H4 (cell line): ENCODE data around the gene RBM26. TPM values are rescaled to one million over a fixed set of nuclear protein-coding genes. Genes with fewer than 3 reads are reported as not detected.
"Not testable (repeated sequence)": the region's sequence is repeated elsewhere in the genome, so short reads cannot be mapped to it uniquely, and the experiment has no call there.

Source experiments
- DNase-seq: peaks from one replicate; pipeline ENCODE4 v3.0.0-alpha.2; 2015; ENCODE audit warnings: low spot score
- total RNA-seq: library from RNA; depleted of rRNA; stranded (reverse); fragments of >200 nt; shearing (Covaris generic); gene quantifications from 2 replicates; pipeline ENCODE4 v1.2.3, GENCODE V29; 2014

Gene RBM26
- total RNA-seq, 1 experiment from 2014 or later = 15.9 TPM

- DNase-seq = no peak
Measured at GRCh38 chr13:79386125-79386826, 19.8 kb downstream of the RBM26 start.

- no peak for DNase-seq
Measured at GRCh38 chr13:79385694-79386093, 20.4 kb downstream of the RBM26 start.

GRCh38 chr13:79384022-79384610 lies 21.9 kb downstream of the RBM26 start:
- no peak for DNase-seq

- DNase-seq = no peak
Measured at GRCh38 chr13:79382545-79383275, 23.3 kb downstream of the RBM26 start.

GRCh38 chr13:79380997-79381396 lies 25.1 kb downstream of the RBM26 start:
- DNase-seq = no peak

- DNase-seq = no peak
Measured at GRCh38 chr13:79379274-79379673, 26.8 kb downstream of the RBM26 start.

GRCh38 chr13:79376843-79377242 lies 29.2 kb downstream of the RBM26 start:
- no peak for DNase-seq

GRCh38 chr13:79374578-79374977 lies 31.5 kb downstream of the RBM26 start:
- DNase-seq = no peak

GRCh38 chr13:79373916-79374315 lies 32.1 kb downstream of the RBM26 start:
- no peak for DNase-seq

- DNase-seq = no peak
Measured at GRCh38 chr13:79369226-79369625, 36.8 kb downstream of the RBM26 start.

- no peak for DNase-seq
Measured at GRCh38 chr13:79365981-79366380, 40.1 kb downstream of the RBM26 start.

- DNase-seq = no peak
Measured at GRCh38 chr13:79361299-79361698, 44.8 kb downstream of the RBM26 start.

- no peak for DNase-seq
Measured at GRCh38 chr13:79360095-79360494, 46.0 kb downstream of the RBM26 start.

GRCh38 chr13:79359064-79359463 lies 47.0 kb downstream of the RBM26 start:
- DNase-seq = no peak

- no peak for DNase-seq
Measured at GRCh38 chr13:79354285-79354684, 51.8 kb downstream of the RBM26 start.

- no peak for DNase-seq
Measured at GRCh38 chr13:79353693-79354092, 52.4 kb downstream of the RBM26 start.

- no peak for DNase-seq
Measured at GRCh38 chr13:79352107-79352506, 53.9 kb downstream of the RBM26 start.

- not testable (repeated sequence) for DNase-seq
Measured at GRCh38 chr13:79349608-79350007, 56.4 kb downstream of the RBM26 start.

GRCh38 chr13:79349011-79349410 lies 57.0 kb downstream of the RBM26 start:
- no peak for DNase-seq

- no peak for DNase-seq
Measured at GRCh38 chr13:79346300-79346914, 59.6 kb downstream of the RBM26 start.

GRCh38 chr13:79341202-79341601 lies 64.9 kb downstream of the RBM26 start:
- no peak for DNase-seq

- DNase-seq = no peak
Measured at GRCh38 chr13:79340490-79340889, 65.6 kb downstream of the RBM26 start.

GRCh38 chr13:79338343-79338742 lies 67.7 kb downstream of the RBM26 start:
- no peak for DNase-seq
